GM18520 (cell line): ENCODE measurements around the gene TUSC2.
"Not testable (repeated sequence)": the region's sequence is repeated elsewhere in the genome, so short reads cannot be mapped to it uniquely, and the experiment has no call there.

Experiments
- ATAC-seq: cut with Tn5 transposase; IDR thresholded peaks from one replicate; pipeline ENCODE4 v1.9.1; 2021; ENCODE audit not compliant: unreplicated experiment

TUSC2 gene

DNA sequence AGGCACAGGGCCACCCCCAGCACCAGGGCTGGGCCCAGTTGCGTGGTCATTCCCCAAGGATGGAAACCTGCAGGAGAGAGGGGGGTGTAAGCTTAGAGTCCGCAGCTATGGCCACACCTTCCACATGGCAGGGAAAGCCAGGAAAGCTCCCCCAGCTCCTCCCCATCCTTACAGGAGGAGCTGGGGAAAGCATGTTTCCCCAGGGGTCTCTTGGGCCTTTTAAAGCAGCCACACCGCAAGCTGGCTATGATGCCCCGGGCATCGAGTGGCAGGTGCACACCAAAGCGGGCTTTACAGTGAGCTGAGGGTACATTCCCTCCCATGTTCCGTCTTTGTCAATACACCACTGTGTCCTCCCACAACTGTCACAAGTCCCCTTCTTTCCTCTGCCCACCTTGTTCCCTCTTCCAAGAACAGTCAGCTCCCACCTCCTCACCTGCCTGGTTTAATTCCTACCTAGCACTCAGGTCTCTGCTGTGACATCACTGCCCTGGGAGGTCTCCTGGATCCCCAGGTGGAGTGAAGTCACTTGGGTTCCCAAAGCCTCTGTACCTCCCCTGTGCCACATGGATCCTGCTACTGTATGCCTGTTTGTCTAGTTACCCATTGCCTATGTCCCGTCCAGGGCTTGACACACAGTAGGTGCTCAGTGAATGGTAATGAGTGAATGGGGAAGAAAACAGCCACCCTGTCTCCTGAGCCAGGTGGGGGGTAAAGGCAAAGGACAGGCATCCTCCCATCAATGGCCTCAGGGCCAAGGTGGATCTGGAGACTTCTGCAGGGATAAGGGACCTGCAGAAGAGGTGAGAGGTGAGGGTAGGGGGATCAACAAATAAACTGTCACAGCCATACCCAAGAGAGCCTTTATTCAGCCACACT lies 32.2 kb downstream of the TUSC2 start:
- no peak for ATAC-seq

DNA sequence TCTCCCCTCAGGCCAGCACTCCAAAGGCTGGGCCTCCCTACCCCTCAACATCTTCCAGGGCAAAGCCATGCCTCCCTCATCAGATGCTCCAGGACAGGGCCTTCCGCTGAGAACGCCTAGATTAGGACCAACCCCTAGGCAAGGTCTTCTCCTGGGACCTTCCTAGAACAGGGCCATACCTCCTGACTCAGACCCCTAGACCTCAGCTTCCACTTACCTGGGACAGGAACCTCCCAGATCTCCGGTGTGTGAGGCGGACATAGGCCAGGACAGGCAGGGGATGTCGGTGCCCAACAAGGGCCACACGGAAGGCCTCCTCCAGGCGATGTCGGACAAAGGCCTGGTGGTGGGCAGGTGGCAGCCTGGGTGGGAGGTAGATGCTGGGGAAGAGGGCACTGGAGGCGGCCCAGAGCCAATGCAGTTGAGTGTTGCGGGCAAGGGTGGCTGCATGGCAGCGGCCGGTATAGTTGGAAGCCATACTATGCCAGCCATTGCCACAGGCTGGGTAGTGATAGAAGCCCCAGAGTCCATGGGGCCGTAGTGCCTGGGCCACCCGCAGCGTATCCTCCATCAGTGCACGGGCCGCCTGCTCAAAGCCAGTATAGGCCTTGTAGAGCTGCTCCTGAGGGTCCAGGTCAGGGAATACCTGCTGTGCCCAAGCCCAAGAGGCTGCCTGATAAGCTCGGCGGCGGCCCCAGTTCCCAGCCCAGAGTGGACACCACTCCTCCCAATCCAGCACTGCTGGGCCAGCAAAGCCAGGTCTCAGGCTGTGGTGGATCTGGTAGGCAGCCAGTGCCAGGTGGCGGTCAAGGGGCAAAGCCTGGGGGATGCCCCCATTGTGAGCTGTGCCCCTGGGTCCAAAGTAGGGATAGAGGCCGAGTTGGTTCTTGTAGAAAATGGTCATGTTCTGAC lies 33.3 kb downstream of the TUSC2 start:
- no peak for ATAC-seq

DNA sequence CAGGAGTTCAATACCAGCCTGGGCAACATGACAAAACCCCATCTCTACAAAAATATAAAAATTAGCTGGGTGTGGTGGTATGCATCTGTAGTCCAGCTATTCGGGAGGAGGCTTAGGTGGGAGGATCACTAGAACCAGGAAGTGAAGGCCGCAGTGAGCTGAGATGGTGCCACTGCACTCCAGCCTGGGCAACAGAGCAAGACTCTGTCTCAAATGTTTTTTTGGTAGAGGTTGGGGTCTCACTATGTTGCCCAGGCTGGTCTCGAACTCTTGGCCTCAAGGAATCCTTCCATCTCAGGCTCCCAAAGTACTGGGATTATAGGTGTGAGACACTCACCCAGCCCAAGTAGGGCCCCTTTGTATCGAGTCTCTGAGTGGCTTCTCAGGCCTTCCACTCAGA lies 33.9 kb downstream of the TUSC2 start:
- no peak for ATAC-seq

DNA sequence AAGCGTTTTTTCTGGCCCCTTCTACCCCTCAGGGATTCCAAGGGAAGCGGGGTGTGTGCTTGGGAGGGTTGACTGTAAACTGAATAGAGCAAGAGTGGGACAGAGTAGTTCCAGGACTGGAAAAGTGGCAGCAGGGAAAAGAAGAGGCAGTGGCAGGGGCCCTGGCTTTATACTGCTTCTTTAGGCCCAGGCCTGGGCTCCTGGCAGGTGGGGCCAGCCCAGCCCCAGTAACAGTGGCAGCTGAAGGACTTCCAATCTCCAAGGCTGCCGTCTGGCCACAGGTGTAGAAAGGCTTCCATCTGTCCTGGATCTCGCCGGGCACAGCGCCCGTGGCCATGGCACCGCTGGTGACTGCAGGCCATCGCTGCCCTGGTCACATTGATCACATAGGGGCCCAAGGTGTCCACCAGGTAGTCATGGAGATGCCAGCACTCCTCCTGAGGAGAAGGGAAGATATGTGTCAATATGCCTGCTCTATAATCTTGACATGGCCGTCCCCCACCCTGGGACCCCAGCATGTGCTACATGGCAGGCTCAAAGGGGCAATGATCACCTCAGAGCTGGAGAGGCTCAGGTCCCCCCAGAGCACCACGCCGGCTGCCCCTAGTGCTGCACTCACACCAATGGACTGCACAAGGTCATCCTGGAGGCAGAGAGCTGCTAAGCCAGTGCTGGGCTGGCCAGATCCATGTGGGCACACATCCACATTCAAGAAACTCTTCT lies 34.8 kb downstream of the TUSC2 start:
- ATAC-seq, result no peak

- ATAC-seq, result peak; percentile 93
Measured at GRCh38 chr3:50292159-50293078, 35.6 kb downstream of the TUSC2 start, which contains the start of gene IFRD2. TSS of gene IFRD2 (minus strand) at chr3:50292429. CDS start at chr3:50292274, 155 bp downstream.

DNA sequence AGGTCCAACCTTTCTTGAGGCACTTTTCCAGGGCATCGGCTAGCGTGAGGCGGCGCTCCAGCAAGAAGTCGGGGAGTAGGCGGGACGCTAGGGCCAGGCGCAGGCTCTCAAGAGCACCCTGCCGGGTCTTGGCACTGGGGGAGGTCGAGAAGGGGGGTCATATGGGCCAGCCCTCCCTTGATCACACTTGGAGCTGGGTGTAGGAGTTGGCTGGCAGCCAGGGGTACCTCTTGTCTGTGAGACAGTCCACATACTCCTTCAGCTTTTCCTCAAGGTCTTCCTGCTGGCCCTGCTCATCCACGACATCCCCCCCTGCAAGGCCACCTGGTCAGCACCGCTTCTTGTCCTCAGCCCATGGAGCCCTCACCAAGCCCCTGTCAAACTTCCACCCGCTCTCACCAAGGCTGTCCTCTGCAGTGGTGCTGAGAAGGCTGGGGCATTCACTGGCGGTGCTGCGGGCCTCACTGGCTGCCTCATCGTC lies 37.8 kb downstream of the TUSC2 start:
- ATAC-seq, result no peak

DNA sequence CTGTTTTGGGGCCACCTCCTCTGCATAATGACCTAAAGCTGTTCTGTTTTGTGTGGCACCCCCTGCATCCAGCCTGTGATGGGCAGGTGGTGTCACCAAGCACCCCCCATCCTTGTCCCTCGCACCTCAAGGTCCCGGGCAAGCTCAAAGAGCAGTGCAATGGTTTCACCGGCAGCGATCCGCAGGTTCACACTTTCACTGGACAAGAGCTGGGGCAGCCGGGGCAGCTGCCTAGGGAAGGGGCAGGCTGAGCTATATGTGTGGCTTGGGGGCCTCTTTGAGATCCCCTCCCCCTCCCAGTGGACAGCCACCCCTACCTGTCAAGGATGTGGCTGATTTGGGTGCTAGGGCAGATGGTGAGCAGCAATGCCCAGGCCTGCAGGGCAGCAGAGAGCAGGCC lies 38.9 kb downstream of the TUSC2 start:
- no peak for ATAC-seq

- no peak for ATAC-seq
Measured at GRCh38 chr3:50288387-50289007, 39.5 kb downstream of the TUSC2 start.

GRCh38 chr3:50287262-50287661 lies 40.8 kb downstream of the TUSC2 start:
- no peak for ATAC-seq

DNA sequence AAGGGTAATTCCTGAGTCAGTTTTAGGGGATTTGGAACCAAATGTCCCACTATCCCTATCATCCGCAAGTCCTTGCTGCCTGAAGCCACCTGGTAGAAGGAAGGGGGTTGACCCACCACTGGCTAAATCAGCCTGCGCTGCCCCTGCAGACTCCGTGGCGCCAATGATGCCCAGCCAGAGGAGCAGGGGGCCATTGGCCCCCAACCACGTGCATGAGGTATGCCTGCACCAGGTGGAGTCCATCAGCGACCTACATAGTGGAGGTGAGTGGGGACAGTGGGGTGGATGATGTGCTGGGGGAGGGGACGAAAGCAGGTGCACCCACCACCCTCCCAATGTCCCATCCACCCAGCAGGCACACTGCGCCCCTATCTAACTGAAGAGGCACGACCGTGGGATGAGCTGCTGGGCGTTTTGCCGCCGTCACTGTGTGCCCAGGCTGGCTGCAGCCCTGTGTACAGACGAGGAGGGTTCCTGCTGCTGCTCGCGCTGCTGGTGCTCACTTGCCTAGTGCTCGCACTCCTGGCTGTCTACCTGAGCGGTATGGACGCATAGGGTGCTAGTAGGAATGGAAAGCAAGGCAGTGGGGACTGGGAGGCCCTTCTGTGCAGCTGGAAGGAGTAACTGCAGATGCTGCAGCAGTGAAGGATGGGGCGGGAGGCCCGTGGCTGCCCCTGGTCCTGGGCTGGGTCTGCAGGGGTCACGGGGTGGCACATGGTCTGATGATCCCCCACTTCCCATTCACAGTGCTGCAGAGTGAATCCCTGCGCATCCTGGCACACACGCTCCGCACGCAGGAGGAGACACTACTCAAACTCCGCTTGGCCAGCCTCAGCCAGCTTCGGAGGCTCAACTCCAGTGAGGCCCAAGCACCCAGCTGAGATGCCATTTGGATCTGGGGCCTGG lies 41.4 kb downstream of the TUSC2 start:
- no peak for ATAC-seq

DNA sequence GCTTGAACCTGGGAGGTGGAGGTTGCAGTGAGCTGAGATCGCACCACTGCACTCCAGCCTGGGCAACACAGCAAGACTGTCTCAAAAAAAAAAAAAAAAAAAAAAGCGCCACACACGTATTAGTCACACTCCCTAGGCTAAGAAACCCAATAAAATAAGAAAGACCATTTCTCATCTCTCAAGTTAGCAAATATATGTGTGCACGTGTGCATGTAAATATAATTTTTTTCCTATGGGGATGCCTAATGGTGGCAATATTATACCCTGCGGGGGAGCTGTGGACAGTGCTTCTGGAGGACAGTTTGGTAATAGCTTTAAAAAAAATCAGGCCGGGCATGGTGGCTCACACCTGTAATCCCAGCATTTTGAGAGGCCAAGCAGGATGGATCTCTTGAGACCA lies 43.9 kb downstream of the TUSC2 start:
- ATAC-seq, result not testable (repeated sequence)

DNA sequence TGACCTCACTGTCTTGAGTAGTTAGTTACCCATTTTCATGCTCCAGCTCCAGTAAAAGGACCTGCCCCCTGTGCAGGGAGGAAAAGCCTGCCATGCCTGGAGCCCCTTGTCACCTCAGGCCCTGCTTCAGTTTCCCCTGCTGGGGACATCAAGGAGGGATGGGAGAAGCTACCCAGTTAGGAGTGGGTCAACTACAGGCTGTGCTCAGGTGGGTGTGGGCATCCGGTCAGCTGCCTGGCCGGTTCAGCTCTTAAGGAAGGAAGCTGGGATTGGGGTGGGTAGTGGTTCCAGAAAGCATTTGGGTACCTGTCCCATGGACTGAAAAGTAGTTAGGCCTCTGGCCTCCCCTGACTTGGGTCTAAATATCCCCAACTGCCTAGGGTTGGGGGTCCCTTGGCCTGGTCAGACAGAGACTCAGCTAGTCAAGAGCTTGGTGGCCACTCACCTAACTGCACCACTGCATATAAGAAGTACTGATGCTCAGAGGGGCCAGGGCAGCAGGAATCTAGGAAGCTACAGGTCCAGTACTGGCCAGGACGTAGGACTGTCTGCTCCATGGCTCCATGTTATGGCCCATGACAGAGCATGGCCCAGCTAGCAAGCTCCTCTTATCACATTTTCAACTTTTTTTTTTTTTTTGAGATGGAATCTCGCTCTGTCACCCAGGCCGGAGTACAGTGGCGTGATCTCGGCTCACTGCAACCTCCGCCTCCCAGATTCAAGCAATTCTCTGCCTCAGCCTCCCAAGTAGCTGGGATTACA lies 48.6 kb downstream of the TUSC2 start:
- no peak for ATAC-seq

DNA sequence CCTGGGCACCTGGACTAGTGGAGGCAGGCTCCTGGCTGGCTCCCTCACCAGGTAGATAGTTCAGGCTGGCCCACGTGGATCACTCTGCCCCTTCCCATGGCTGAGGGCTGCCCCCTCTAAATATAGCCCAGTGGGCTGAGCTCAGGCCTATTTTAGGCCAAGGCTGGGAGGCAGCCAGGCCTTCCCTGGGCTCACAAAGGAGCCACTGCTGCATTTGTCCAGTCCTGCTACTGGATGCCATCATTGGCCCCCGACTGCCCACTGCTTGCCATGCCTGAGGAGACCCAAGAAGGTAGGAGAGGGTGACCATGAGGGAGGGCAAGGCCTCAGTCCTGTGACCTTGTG lies 49.2 kb downstream of the TUSC2 start, which contains the start of gene LSMEM2:
Gene LSMEM2 (plus strand): TSS at position 208 of the 345 bp plus-strand sequence. CDS start 27 bp downstream, at position 235.
- no peak for ATAC-seq

GRCh38 chr3:50278123-50278879 lies 49.7 kb downstream of the TUSC2 start:
- no peak for ATAC-seq

DNA sequence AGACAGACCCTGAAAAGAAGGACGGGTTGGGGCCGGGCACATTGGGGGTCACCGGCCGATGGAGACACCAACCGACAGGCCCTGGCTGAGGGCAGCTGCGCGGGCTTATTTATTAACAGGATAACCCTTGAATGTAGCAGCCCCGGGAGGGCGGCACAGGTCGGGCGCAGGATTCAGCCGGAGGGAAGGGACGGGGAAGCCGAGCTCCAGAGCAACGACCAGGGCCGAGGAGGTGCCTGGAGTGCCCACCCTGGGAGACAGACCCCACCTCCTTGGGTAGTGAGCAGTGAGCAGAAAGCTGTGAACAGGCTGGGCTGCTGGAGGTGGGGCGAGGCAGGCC lies 51.3 kb downstream of the TUSC2 start:
- ATAC-seq, result no peak

DNA sequence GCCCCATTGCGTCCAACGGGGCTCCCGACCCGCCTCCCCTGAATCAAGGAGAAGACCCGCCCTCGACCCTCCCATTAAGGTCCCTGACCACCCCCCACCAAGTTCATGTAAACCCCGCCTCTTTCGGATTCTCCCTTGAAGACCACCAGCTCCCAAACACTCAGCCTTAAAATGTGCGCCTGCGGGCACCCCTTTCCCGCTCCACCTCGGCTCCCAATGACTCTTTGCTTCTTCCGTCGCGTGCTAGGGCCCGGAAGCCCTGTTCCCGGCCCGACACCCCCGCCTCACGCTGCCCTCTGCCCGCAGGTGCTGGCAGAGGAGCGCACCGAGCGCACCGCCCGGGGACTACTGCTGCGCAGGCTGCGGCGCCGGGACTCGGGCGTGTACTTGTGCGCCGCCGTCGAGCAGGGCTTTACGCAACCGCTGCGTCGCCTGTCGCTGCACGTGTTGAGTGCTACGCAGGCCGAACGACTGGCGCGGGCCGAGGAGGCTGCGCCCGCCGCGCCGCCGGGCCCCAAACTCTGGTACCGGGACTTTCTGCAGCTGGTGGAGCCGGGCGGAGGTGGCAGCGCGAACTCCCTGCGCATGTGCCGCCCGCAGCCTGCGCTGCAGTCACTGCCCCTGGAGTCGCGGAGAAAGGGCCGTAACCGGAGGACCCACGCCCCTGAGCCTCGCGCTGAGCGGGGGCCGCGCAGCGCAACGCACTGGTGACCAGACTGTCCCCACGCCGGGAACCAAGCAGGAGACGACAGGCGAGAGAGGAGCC lies 51.8 kb downstream of the TUSC2 start:
- no peak for ATAC-seq
